ENCODE data around the gene RAD51AP1.

GRCh38 chr12:4553943-4554342, 15.3 kb downstream of the RAD51AP1 start:
- no peak for TF ChIP-seq ZNF384 (IDR thresholded peaks at IDR 0.05)
- TF ChIP-seq FOXA1 (IDR thresholded peaks at IDR 0.05) = no peak
- no peak for TF ChIP-seq SP1 (IDR thresholded peaks at IDR 0.05)
- no peak for TF ChIP-seq LEF1 (IDR thresholded peaks at IDR 0.05; ENCODE audit: borderline replicate concordance)
- no peak for TF ChIP-seq FOXK2 (IDR thresholded peaks at IDR 0.05)
